Lower lobe of right lung (tissue), 2 donors: ENCODE results near the gene NUDT9. TPM values are rescaled to one million over a fixed set of nuclear protein-coding genes. Genes with fewer than 3 reads are reported as not detected.
"Not testable (repeated sequence)": the region's sequence is repeated elsewhere in the genome, so short reads cannot be mapped to it uniquely, and the experiment has no call there.

Experiments used
- ATAC-seq, 2 donors: fragments of 200-7000 bp; cut with Tn5 transposase; one replicate each; pipeline ENCODE4 v1.9.1; 2020 to 2022; ENCODE audit warnings: mild to moderate bottlenecking in 2 of 2, moderate library complexity in 2 of 2
- DNase-seq: peaks from one replicate; pipeline ENCODE4 v3.0.0-alpha.2; 2020
- H3K27ac ChIP-seq: fragments of 200-600 bp; one replicate; pipeline ENCODE4 v1.8.0; 2022
- H3K27me3 ChIP-seq: fragments of 200-600 bp; one replicate; pipeline ENCODE4 v1.8.0; 2022; ENCODE audit warnings: low read depth
- H3K36me3 ChIP-seq: fragments of 200-600 bp; one replicate; pipeline ENCODE4 v1.8.0; 2022; ENCODE audit warnings: mild to moderate bottlenecking
- H3K4me1 ChIP-seq: fragments of 200-600 bp; one replicate; pipeline ENCODE4 v1.8.0; 2022
- H3K4me3 ChIP-seq: fragments of 200-600 bp; one replicate; pipeline ENCODE4 v1.8.0; 2022; ENCODE audit warnings: mild to moderate bottlenecking
- H3K9me3 ChIP-seq: fragments of 200-600 bp; one replicate; pipeline ENCODE4 v1.8.0; 2022
- CTCF ChIP-seq: fragments of 200-600 bp; IDR thresholded peaks from one replicate; pipeline ENCODE4 v1.8.0; 2022; ENCODE audit warnings: antibody characterized with exemption, mild to moderate bottlenecking
- intact Hi-C: fragments of 100-400 bp; cut with DNase I; formaldehyde crosslinking; loops from one replicate; pipeline ENCODE4 v1.11.0; 2022
- total RNA-seq: library from RNA; stranded (reverse); fragmentation: NEBNext Ultra II Directional; extraction: Animal tissue kit (Norgen Biotek cat#: 25700); gene quantifications from one replicate; pipeline ENCODE4 v1.2.1, GENCODE V29; 2021
- donor health status: DM: no; HTN: yes; CAD: no; lungs with severe emphysema.

Gene NUDT9
- total RNA-seq, 1 donor from 2014 or later: 45.3 TPM

- H3K4me1 ChIP-seq: peaks cover 16% of the 10 kb centered on the region
- no peak for TF ChIP-seq CTCF
- no peak overlapping the region for H3K27ac ChIP-seq
- no peaks in the 10 kb centered on the region for H3K36me3 ChIP-seq
- intact Hi-C loops: no loop called here
- H3K27me3 ChIP-seq: no peaks in the 10 kb centered on the region
- H3K4me3 ChIP-seq: no peak overlapping the region
- H3K9me3 ChIP-seq: no peaks in the 10 kb centered on the region
- DNase-seq (no peak), ATAC-seq (no peak)
Observed at GRCh38 chr4:87392183-87392582, 30.2 kb upstream of the NUDT9 start.

GRCh38 chr4:87395073-87395472 is 27.3 kb upstream of the NUDT9 start:
- H3K4me1 ChIP-seq, ATAC-seq, H3K27me3 ChIP-seq, H3K4me3 ChIP-seq, H3K9me3 ChIP-seq, H3K27ac ChIP-seq, H3K36me3 ChIP-seq, intact Hi-C loops, DNase-seq: not testable (repeated sequence)

GRCh38 chr4:87395851-87396250 is 26.5 kb upstream of the NUDT9 start:
- not testable (repeated sequence) for DNase-seq

GRCh38 chr4:87399148-87399547 is 23.2 kb upstream of the NUDT9 start:
- no peak for ATAC-seq
- intact Hi-C loops: no loop called here
- H3K36me3 ChIP-seq: no peaks in the 10 kb centered on the region
- no peak overlapping the region for H3K27ac ChIP-seq
- H3K9me3 ChIP-seq: no peaks in the 10 kb centered on the region
- H3K4me3 ChIP-seq: no peak overlapping the region
- no peaks in the 10 kb centered on the region for H3K4me1 ChIP-seq
- no peaks in the 10 kb centered on the region for H3K27me3 ChIP-seq
- no peak for DNase-seq
- TF ChIP-seq CTCF: no peak

More at GRCh38 chr4:87395851-87396250, 26.5 kb upstream of the NUDT9 start:
- H3K27me3 ChIP-seq, H3K4me1 ChIP-seq, H3K9me3 ChIP-seq, H3K36me3 ChIP-seq, H3K27ac ChIP-seq, intact Hi-C loops, ATAC-seq, H3K4me3 ChIP-seq: not testable (repeated sequence)

- Histone ChIP-seq H3K9me3 (no peaks in the 10 kb centered on the region), H3K36me3 (no peaks in the 10 kb centered on the region), H3K27me3 (no peaks in the 10 kb centered on the region), H3K27ac (no peak overlapping the region), H3K4me1 (no peaks in the 10 kb centered on the region), H3K4me3 (no peak overlapping the region)
- DNase-seq (no peak), ATAC-seq (no peak)
- TF ChIP-seq CTCF: no peak
- intact Hi-C loops: no loop called here
Observed at GRCh38 chr4:87399954-87400353, 22.4 kb upstream of the NUDT9 start.

- H3K9me3 ChIP-seq, ATAC-seq, H3K27me3 ChIP-seq, intact Hi-C loops, H3K4me3 ChIP-seq, H3K36me3 ChIP-seq, H3K4me1 ChIP-seq, H3K27ac ChIP-seq, DNase-seq: not testable (repeated sequence)
Observed at GRCh38 chr4:87403732-87404131, 18.6 kb upstream of the NUDT9 start.

GRCh38 chr4:87405211-87405820 is 17.1 kb upstream of the NUDT9 start:
- H3K27ac ChIP-seq: no peak overlapping the region
- no peaks in the 10 kb centered on the region for H3K27me3 ChIP-seq
- no peak for TF ChIP-seq CTCF
- H3K36me3 ChIP-seq: no peaks in the 10 kb centered on the region
- ATAC-seq (no peak), DNase-seq (no peak)
- no peaks in the 10 kb centered on the region for H3K4me1 ChIP-seq
- no peaks in the 10 kb centered on the region for H3K9me3 ChIP-seq
- no peak overlapping the region for H3K4me3 ChIP-seq
- intact Hi-C loops: no loop called here
